ENCODE measurements around the gene SLC35F2. TPM values are rescaled to one million over a fixed set of nuclear protein-coding genes. Genes with fewer than 3 reads are reported as not detected.
"Not testable (repeated sequence)": the region's sequence is repeated elsewhere in the genome, so short reads cannot be mapped to it uniquely, and the experiment has no call there.

SLC35F2 gene
- total RNA-seq, 1 donor from 2014 or later, result 22.6 TPM

DNA sequence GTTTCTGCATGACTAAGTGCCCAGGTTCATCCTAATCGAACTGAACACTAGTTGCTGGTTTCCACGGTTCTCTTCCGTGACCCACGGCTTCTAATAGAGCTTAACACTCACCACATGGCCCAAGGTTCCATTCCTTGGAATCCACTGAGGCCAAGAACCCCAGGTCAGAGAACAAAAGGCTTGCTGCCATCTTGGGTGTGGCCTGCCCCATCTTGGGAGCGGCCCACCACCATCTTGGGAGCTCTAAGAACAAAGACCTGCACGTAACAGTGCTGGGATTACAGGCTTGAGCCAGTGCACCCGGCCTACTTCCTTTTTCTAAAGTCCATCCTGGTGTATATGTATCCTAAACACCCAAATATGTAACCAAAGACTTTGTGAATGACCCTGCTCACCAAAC, 68.8 kb downstream of the SLC35F2 start:
- no peak for DNase-seq

DNA sequence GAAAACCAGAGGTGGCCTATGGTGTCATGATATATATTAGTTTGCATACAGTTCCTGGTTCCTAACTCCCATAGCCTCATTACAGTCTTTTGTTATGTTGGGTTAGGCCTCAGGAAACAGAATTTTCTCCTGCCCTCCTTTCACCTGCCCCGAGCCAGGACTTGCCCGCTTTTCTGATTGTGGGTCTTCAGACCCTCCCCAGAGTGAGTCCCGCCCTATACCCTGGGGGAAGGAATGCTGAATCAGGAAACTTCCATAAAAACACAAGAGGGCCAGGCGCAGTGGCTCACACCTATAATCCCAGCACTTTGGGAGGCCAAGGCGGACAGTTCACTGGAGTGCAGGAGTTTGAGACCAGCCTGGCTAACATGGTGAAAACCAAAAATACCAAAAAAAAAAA, 70.9 kb downstream of the SLC35F2 start:
- no peak for DNase-seq

DNA sequence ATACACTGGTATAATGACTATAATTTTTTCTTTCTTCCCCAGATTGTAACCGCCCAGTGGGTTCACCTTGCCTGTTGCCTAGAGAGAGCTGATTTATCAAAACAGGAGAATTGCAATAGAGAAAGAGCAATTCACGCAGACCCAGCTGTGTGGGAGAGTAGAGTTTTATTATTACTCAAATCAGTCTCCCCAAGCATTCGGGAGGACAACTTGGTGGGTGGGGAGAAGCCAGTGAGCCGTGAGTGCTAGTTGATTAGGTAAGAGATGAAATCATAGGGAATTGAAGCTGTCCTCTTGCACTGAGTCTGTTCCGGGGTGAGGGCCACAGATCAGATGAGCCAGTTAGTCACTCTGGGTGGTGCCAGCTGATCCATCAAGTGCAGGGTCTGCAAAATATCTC, 73.2 kb downstream of the SLC35F2 start:
- DNase-seq, result no peak

DNA sequence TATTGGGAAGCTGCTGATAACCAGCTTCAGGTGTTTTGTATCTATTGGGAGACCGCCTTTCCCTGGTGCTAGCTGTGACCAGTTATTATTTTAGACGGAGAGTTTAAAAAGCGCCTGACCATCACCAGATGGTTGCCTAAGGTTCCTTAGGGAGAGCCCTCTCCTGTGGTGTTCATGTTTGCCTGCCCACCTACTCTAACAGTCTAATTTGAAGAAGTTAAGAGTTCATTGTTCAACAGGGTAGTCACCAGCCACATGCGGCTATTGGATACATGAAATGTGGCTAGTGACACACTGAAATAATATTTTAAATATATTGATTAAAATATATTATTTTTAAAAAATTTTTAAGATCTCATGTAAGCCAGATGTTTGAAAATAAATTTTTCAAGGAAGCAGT, 75.5 kb downstream of the SLC35F2 start:
- DNase-seq, result no peak

DNA sequence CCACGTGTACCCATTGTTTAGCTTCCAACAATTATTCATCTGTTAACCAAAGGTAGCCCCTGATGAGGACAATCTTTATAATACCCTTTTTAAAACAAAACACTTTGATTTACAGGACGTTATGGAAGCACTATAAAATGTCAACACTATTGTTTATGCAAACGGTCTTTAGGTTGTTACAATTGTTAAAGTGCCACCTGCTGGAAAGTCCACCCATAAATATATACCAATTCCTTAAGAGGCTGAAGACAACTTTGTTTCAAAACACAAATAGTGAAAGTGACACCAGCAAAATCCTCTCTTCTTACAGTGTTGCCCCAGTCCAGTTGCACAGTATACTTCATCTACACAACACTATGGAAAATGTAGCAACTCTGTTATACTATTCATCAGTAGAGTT, 77.8 kb downstream of the SLC35F2 start:
- DNase-seq, result no peak

DNA sequence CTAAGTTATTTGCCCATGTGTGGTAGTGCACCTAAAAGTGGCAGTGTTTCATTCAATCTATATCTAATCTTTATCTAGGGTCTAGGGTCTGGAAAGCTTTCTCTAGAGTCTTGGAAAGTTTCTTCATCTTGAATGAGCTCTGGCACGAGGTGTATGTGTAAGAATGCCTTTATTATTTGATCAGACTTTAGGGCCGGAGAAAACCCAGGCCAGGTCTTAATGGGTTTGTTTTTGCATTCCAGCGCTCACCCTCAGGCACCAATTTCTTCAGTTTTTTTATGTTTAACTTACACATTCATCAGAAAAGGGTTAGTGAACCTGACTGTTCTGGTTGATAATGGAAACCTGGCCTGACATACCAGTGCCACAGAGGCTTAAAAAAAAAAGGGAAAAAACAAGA, 78.5 kb downstream of the SLC35F2 start:
- DNase-seq, result no peak

DNA sequence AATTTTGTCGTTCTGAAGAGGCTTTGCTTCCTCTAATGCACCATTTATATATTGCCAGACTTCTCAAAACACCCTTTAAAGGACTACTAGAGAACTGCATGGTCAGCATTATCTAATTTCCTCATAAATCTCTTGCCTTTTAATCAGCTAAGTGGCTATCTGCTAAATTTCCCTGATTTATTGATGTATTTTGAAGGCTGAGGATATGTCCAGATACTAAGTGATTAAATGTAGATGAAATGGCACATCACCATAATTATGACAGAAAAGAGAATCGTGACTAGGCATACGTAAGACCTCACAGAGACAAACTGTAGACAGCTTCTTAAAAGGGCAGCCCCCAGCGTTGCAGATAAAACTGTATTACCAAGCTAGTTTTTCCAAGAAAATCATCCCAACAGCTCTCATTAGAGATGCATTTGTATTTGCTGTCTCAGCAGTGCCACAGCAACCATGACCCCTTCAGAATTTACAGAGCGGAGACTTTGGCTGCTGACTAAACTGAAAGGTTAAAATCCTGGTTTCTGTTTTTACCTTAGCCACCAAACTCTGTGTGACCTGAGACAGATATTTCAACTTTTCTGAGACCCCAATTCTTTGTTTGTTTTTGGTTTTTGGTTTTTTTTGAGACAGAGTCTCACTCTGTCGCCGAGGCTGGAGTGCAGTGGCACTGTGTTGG, 79.6 kb downstream of the SLC35F2 start:
- no peak for DNase-seq

DNA sequence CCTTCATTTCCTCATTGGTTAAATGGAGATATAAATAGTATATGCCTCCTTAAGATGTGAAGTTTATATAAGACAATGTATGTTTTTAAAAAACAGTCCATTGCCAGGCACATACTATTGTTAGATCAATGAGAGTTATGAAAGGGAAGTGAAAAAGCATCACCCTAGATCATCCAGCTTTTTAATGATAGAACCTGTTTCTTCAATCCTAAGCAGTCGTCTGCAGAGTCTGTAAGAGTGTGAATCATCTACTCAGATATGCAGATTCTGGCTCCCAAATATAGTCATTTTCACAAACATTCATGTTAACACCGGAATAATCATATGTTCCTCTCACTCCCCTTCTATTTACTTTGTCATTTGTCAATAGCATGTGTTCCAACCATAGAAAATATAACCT, 81.5 kb downstream of the SLC35F2 start:
- no peak for DNase-seq

DNA sequence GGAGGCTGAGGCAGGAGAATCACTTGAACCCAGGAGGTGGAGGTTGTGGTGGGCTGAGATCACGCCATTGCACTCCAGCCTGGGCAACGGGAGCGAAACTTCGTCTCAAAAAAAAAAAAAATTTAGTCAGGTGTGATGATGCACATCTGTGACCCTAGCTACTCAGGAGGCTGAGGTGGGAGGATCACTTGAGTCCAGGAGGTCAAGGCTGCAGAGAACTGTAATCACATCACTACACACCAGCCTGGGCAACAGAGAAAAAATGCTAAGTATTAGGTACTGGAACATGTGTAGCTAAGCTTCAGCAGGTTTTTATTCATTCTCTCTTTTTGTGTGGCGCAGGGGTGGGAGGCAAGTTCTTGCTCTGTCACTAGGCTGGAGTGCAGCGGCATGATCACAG, 82.5 kb downstream of the SLC35F2 start:
- no peak for DNase-seq

DNA sequence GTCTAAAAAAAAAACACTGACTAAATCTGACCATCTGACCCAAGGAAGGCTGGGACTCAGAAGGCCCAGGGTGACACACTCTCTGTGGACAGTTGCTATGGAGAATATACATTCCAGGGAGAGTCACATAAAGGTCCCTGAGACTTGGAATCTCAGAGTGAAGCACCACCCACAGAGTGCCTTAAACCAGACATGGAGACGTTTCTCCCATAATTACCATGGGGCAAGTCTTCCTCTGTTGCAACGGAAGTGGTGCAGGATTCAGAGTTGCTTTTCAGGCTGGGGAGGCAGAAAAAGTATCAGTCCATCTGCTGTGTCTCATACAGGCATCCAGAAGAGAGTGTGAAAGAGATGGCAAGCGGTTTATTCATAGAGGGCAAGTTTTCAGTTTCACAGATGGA, 88.0 kb downstream of the SLC35F2 start:
- DNase-seq, result no peak

DNA sequence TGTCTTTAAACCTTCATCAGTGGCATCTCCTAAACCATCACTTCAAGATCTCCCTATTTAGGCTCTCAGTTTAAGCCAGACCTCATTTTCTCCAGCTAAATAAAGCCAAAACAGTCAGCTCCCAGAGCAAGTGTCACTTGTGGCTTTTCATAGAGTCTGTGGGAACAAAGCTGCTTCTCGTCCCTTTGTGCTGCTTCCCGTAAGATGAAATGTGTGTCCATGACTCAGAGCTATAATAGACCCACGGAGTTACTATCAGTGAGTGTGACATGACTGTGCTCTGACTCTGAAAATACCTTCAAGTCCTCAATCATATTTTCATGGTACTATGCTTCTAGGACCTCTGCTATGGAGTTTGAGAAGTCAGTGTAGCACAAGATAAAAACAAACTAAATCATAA, 89.4 kb downstream of the SLC35F2 start:
- no peak for DNase-seq

DNA sequence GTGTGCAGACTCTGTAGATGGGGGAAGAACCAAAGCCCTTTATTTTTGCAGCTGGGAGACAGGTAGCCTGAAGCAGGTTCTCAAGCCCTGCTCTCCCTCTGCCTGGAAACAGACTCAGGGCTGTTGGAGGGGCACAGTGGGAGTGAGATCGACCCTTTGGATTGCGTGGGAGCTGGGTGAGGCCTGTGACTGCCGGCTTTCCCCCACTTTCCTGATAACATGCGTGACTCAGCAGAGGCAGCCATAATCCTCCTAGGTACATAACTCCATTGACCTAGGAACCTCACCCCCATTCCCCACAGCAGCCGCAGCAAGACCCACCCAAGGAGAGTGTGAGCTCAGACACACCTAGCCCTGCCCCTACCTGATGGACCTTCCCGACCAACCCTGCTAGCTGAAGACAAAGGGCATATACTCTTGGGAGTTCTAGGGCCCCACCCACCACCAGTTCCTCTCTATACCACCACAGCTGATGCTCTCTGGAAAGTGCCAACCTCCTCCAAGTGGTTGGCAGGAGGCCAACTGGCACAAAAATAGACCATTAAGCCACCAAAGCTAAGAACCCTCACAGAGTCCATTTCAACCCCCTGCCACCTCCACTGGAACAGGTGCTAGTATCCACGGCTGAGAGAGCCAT, 99.8 kb downstream of the SLC35F2 start:
- DNase-seq, result not testable (repeated sequence)

DNA sequence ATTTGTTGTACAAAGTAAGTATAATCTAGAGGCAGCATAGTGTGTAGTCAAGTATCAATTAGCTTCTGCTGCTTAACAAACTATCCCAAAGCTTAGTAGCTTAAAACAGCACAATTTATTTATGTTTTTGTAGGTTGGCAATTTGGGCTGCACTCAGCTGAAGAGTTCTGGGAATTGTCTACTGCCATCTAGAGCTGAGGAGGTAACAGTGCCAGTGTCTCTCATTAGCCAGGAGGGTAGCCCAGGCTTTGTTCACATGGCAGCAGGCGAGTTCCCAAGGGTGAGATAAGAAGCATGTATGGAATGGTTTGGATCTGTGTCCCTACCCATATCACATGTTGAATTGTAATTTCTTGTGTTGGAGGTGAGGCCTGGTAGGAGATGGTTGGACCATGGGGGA, 100.9 kb downstream of the SLC35F2 start:
- DNase-seq, result no peak

DNA sequence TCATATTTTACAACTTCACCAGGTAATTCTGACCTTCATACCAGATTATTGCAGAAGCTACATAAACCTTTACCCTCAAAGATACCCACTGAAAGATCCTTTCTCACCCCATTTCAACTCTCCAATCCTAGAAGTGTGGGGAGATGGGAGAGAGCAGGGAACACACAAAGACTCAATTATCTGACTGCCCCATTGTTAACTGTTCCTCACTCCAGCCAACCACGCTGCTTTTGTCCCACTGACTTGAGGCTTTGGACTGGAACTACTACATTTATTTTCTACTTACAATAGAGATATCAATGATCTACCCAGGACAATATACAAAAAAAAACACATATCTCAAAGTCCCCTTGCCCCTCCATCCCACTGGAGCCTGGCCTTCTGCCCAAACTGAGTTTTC, 102.0 kb downstream of the SLC35F2 start:
- DNase-seq, result peak; percentile 3

DNA sequence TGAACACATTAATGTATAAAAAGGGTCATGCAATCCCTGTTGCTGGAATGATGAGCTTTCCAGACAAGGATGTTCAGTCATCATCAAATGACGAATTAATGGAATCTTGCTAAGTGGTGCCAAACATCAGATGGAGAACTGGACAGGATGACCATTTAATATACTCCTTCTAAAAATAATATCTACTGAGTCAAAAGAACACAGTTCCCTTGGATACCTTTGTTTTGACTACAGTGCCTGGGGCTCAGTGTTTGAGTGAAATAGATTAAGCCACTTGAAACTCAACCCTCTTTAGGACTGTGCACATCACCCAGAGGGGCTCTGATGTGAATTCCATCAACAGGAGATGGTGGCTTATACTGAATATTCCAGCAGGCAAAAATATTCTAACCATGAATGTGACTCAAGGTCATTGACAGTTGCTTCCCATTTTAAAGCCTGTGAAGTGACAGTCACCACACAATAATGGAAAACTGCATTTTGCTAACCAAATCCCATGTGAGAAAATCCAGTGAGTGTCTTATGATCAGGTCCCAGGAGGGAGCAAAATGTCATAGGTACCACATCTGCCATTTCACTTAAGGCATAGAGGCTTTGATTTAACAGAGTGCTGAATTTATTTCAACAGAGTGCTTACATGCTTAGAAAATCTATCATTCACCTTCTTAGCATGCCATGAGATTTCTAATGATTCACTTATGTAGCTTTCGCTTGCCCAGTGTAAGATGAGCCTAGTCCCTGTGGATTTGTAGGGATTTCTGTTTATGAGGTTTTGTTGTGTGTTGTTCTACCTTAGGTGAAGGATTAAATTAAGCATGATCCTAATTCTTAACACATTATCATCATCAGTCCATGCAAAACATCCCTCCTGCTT, 105.4 kb downstream of the SLC35F2 start:
- no peak for DNase-seq

DNA sequence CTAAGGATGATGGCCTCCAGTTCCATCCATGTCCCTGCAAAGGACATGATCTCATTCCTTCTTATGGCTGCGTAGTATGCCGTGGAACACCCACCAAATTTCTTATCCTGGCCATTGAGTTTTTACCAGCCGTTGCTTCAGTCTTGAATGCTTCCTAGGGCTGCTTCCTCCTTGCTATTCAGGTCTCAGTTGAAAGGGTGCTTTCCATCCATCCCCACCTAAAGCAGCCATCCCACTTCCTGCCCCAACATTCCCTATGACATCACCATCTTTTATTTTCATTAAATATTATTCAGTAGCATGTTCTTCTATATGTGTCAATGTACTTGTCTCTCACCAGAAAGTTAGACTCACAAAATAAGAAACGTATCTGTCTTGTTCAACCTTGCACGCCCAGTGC, 106.1 kb downstream of the SLC35F2 start:
- no peak for DNase-seq

DNA sequence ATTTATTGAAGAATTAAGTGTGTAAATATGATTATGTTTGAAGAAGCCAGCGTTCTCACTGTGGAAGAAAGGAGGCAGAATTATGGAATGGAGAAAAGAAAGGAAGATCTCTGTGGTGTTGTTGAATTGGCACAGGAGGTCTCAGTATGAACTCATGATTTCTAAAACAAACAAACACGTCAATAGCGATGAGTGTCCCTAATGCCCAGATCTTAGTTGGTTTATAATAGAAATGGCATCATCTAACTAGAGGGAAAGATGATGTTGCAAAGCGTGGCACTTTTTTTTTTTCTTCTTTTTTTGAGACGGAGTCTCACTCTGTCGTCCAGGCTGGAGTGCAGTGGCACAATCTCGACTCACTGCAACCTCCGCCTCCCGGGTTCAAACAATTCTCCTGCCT, 107.5 kb downstream of the SLC35F2 start:
- DNase-seq, result no peak

DNA sequence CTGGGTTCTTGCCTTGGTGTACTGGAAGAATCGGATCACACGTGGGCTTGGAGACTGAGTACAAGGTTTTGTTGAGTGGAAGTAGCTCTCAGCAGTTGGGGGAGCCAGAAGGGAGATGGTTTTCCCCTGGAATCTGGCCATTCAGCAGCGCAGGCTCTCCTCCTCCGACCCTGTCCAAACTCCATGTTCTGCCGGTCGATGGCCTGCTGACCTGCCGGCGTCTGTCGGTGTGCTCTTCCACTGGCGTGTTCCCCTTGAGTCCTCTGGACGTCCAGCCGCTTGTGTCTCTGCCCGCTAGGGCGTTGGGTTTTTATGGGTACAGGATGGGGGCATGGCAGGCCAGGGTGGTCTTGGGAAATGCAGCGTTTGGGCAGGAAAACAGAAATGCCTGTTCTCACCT, 108.3 kb downstream of the SLC35F2 start:
- no peak for DNase-seq

DNA sequence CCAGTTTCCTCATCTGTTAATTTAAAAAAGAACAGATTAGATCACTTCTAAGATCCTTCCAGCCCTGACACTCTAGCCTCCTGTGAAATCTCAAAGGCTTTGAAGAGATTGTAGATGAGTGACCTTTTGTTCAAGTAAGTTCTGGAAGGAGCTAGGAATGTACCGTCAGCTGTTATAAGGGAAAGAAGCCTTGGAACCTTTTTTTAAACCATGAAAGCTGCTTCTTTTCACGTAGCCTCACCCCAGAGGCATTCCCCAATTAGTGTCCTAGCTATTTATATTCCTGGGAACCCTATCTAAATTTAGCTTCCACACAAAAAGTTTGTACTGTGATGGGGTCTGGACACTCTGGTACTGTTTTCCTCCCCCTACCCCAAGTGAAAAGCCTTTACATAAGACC, 111.0 kb downstream of the SLC35F2 start:
- DNase-seq, result no peak

DNA sequence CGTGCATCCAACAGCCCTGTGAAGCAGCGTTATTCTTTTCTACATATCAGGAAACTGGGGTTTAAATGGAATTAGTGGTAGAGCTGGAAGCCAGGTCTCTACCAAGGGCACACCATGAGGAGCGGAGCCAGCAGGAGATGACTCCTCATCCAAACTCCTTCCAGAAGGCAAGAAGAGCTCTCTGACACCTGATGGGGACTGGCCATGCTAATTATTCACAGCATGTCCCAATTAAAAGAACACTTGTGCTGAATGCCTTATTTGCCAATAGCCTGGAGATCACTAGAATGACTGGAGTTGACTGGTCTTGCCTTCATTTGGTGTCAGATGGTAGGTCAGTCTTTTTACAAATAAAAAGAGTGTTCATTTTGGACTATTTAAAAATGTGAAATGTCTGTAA, 113.9 kb downstream of the SLC35F2 start:
- no peak for DNase-seq

DNA sequence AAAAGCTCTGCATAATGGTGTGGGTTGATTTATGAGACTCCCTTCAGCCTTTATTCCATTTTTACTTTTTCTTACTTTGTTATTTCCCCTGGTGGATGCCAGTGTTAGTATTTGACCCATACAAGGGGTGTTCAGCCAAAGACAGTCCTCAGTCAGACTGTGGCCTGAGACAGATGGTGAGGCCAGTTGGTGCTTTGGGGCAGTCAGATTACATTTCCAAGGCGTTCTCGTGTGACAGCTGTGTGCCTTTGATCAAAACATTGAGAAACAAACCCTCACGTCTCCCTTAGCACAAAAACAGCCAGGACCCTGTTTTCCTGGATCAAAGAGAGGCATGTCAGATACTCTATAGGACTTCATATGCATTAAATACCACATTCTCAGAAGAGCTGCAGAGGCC, 115.4 kb downstream of the SLC35F2 start:
- no peak for DNase-seq

DNA sequence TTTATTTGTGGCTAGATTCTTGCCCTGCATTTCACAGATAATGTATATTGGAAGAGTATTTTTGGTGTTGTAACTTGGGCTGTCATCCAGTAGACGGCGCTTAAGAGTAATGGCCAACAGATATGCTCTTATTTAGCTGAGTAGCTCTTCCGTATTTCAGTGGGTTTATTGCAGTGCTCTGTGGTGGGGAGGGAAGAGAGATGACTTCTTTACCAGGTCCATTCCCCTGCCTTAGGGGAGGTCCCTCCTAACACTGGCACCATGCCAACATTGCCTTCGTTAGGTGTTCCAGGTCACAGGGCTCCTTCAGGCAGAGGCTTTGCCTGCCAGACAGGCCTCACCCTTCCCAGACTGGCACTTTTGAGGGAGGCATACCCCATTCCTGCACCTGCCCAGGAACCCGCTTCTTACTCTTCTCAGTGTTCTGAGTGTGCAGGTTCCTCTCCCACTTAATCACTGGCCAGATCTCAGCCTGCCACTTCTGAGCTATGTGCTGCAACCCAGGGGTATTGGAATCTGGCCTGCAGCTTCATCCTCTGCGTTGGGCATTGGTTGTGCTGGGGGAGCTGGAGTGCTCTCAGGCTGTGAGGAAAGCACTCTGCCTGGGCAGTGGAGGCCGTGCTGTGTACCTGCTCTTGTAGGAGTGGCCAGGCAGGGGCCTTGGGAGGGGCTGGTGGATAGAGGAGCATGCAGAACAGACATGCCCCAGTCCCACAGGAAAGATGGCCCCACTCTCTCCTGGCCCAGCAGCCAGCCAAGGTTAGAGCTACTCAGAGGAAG, 117.4 kb downstream of the SLC35F2 start:
- DNase-seq, result no peak

All from occipital lobe (tissue), 2 donors.